Vagina (tissue), 2 donors: ENCODE results near the gene C20orf173. TPM values are rescaled to one million over a fixed set of nuclear protein-coding genes. Genes with fewer than 3 reads are reported as not detected.

Experiments
- DNase-seq, 2 donors: peaks; one replicate each; pipeline ENCODE4 v3.0.0-alpha.2; 2017; ENCODE audit errors: extremely low spot score in 2 of 2
- H3K27ac ChIP-seq: fragments of 200-600 bp; sonication (generic); one replicate; pipeline ENCODE4 v1.5.1; 2019
- H3K27me3 ChIP-seq: fragments of 200-600 bp; sonication (generic); one replicate; pipeline ENCODE4 v1.5.1; 2019
- H3K36me3 ChIP-seq, 2 donors: fragments of 200-600 bp; sonication (generic); one replicate each; pipeline ENCODE4 v1.5.1; 2017 to 2019
- H3K4me1 ChIP-seq: fragments of 200-600 bp; sonication (generic); one replicate; pipeline ENCODE4 v1.5.1; 2019
- H3K4me3 ChIP-seq, 2 donors: fragments of 200-600 bp; sonication (generic); 1 replicate in 1 of 2; 2 replicates in 1 of 2; pipeline ENCODE4 v1.5.1; 2016 to 2019
- H3K9me3 ChIP-seq: fragments of 200-600 bp; sonication (generic); one replicate; pipeline ENCODE4 v1.5.1; 2019
- POLR2A ChIP-seq, 2 donors: fragments of 450-650 bp; IDR thresholded peaks; one replicate each; pipeline ENCODE4 v1.6.1; 2017; ENCODE audit warnings: antibody characterized with exemption in 2 of 2, mild to moderate bottlenecking in 2 of 2, moderate library complexity in 2 of 2
- POLR2AphosphoS5 ChIP-seq, 2 donors: sonication (generic); formaldehyde crosslinking; IDR thresholded peaks; one replicate each; pipeline ENCODE4 v1.9.0; 2017; ENCODE audit warnings: antibody characterized with exemption in 2 of 2, mild to moderate bottlenecking in 2 of 2, low read depth in 1 of 2; ENCODE audit not compliant: insufficient read depth in 1 of 2
- intact Hi-C: fragments of 100-400 bp; cut with DNase I; formaldehyde crosslinking; loops from one replicate; pipeline ENCODE4 v1.15.1; 2023
- total RNA-seq: library from RNA; depleted of rRNA; stranded (reverse); fragments of >200 nt; gene quantifications from one replicate; pipeline ENCODE4 v1.2.3, GENCODE V29; 2016
- TF ChIP-seq, protein P1 (sequence below), 3 experiments: fragments of 450-650 bp in 2 of 3; fragments of 200-600 bp in 1 of 3; sonication (generic) in 1 of 3; IDR thresholded peaks; one replicate each; pipeline ENCODE4 v1.5.1; 2017 to 2019; ENCODE audit warnings: antibody characterized with exemption in 3 of 3, mild to moderate bottlenecking in 2 of 3, moderate library complexity in 2 of 3

The C20orf173 gene
- total RNA-seq, 1 donor from 2014 or later: not detected

DNA sequence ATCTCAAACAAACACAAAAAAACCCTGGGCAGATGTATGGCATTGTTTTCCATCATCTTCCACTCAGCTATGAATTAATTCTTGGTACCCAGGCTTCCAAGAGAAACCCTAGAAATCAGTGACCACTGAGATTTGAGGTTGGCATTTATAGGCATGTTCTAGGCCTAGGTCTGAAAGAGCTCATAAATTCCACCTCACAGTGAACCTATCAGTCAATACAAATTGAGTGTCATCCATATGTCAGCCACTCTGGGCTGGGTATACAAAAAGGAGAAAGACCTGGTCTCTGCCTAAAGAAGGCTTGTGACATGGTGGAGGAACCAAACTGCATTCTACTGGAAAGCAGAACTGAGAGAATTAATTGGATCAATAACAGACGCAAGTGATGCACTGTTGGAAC lies 30.2 kb downstream of the C20orf173 start:
- intact Hi-C loops: no loop called here
- Histone ChIP-seq H3K27me3 (no peaks in the 10 kb centered on the region), H3K4me1 (no peaks in the 10 kb centered on the region), H3K27ac (no peak overlapping the region), H3K9me3 (no peaks in the 10 kb centered on the region), H3K36me3 (peaks cover 0 to 92% of the 10 kb centered on the region in 2 donors), H3K4me3 (no peak overlapping the region)
- no peak for DNase-seq
- TF ChIP-seq, protein P1, sequence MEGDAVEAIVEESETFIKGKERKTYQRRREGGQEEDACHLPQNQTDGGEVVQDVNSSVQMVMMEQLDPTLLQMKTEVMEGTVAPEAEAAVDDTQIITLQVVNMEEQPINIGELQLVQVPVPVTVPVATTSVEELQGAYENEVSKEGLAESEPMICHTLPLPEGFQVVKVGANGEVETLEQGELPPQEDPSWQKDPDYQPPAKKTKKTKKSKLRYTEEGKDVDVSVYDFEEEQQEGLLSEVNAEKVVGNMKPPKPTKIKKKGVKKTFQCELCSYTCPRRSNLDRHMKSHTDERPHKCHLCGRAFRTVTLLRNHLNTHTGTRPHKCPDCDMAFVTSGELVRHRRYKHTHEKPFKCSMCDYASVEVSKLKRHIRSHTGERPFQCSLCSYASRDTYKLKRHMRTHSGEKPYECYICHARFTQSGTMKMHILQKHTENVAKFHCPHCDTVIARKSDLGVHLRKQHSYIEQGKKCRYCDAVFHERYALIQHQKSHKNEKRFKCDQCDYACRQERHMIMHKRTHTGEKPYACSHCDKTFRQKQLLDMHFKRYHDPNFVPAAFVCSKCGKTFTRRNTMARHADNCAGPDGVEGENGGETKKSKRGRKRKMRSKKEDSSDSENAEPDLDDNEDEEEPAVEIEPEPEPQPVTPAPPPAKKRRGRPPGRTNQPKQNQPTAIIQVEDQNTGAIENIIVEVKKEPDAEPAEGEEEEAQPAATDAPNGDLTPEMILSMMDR (IDR thresholded peaks at IDR 0.05): no peak
- no peak for TF ChIP-seq POLR2A (IDR thresholded peaks at IDR 0.05)
- TF ChIP-seq POLR2AphosphoS5 (IDR thresholded peaks at IDR 0.05; ENCODE audit: insufficient read depth in 1 of 2, low read depth in 1 of 2): no peak

- no peaks in the 10 kb centered on the region for H3K27me3 ChIP-seq
- no peak overlapping the region for H3K27ac ChIP-seq
- no peaks in the 10 kb centered on the region for H3K9me3 ChIP-seq
- no peaks in the 10 kb centered on the region for H3K4me1 ChIP-seq
- intact Hi-C loops: no loop called here
- TF ChIP-seq POLR2A (IDR thresholded peaks at IDR 0.05) (no peak), POLR2AphosphoS5 (IDR thresholded peaks at IDR 0.05; ENCODE audit: insufficient read depth in 1 of 2, low read depth in 1 of 2) (peak in 1 of 2 donors; percentile 31)
- TF ChIP-seq, protein P1 (IDR thresholded peaks at IDR 0.05): no peak
- H3K4me3 ChIP-seq: no peak overlapping the region
- peaks cover 0 to 91% of the 10 kb centered on the region in 2 donors for H3K36me3 ChIP-seq
- no peak for DNase-seq
These were observed 31.7 kb downstream of the C20orf173 start for GRCh38 chr20:35497780-35498189.

- no peak overlapping the region for H3K27ac ChIP-seq
- H3K36me3 ChIP-seq: peaks cover 0 to 91% of the 10 kb centered on the region in 2 donors
These were observed 32.1 kb downstream of the C20orf173 start for GRCh38 chr20:35497320-35497719.

GRCh38 chr20:35496481-35496880 lies 33.0 kb downstream of the C20orf173 start:
- H3K4me3 ChIP-seq: no peak overlapping the region
- no peaks in the 10 kb centered on the region for H3K9me3 ChIP-seq
- H3K4me1 ChIP-seq: no peaks in the 10 kb centered on the region
- no peaks in the 10 kb centered on the region for H3K27me3 ChIP-seq
- no peak for DNase-seq
- H3K27ac ChIP-seq: no peak overlapping the region
- H3K36me3 ChIP-seq: peaks cover 0 to 90% of the 10 kb centered on the region in 2 donors
- TF ChIP-seq, protein P1 (IDR thresholded peaks at IDR 0.05): no peak
- no peak for TF ChIP-seq POLR2A (IDR thresholded peaks at IDR 0.05)
- no peak for TF ChIP-seq POLR2AphosphoS5 (IDR thresholded peaks at IDR 0.05; ENCODE audit: insufficient read depth in 1 of 2, low read depth in 1 of 2)
- intact Hi-C loops: no loop called here

More at GRCh38 chr20:35497320-35497719, 32.1 kb downstream of the C20orf173 start:
- intact Hi-C loops: no loop called here
- H3K9me3 ChIP-seq: no peaks in the 10 kb centered on the region
- DNase-seq: no peak
- H3K4me1 ChIP-seq: no peaks in the 10 kb centered on the region
- TF ChIP-seq, protein P1 (IDR thresholded peaks at IDR 0.05): no peak
- no peak for TF ChIP-seq POLR2A (IDR thresholded peaks at IDR 0.05)
- TF ChIP-seq POLR2AphosphoS5 (IDR thresholded peaks at IDR 0.05; ENCODE audit: insufficient read depth in 1 of 2, low read depth in 1 of 2): no peak
- H3K4me3 ChIP-seq: no peak overlapping the region
- no peaks in the 10 kb centered on the region for H3K27me3 ChIP-seq

DNA sequence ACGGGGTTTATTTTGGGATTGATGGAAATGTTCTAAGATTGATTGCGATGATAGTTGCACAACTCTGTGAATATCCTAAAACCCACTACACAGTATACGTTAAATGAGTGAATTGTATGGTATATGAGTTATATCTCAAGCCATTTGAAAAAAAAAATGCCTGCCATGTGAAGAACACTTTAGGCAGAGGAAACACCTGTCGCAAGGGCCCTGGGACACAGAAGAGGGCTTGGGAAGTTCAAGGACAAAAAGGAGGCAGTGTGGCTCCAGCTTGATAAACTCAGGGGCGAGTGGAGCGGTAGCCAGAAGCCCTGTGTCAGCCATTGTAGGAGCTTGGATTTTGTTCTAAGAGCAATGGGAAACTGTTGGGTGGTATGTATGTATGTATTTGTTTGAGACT lies 37.1 kb downstream of the C20orf173 start:
- intact Hi-C loops: no loop called here
- Histone ChIP-seq H3K27me3 (no peaks in the 10 kb centered on the region), H3K4me1 (no peaks in the 10 kb centered on the region), H3K27ac (no peak overlapping the region), H3K36me3 (peaks cover 0 to 81% of the 10 kb centered on the region in 2 donors), H3K4me3 (no peak overlapping the region), H3K9me3 (no peaks in the 10 kb centered on the region)
- no peak for TF ChIP-seq POLR2A (IDR thresholded peaks at IDR 0.05)
- TF ChIP-seq, protein P1 (IDR thresholded peaks at IDR 0.05): no peak
- TF ChIP-seq POLR2AphosphoS5 (IDR thresholded peaks at IDR 0.05; ENCODE audit: insufficient read depth in 1 of 2, low read depth in 1 of 2): no peak
- no peak for DNase-seq
